Measurements from ENCODE around the gene CYP11A1. TPM values are rescaled to one million over a fixed set of nuclear protein-coding genes. Genes with fewer than 3 reads are reported as not detected.
A peak's percentile ranks its signal among the peaks of the same experiment; 100 is the strongest.
"Not testable (repeated sequence)": the region's sequence is repeated elsewhere in the genome, so short reads cannot be mapped to it uniquely, and the experiment has no call there.

Gene CYP11A1
- total RNA-seq, 2 experiments from 2014 or later = not detected

GRCh38 chr15:74390049-74390646 is 22.7 kb upstream of the CYP11A1 start:
- not testable (repeated sequence) for H3K27me3 Mint-ChIP-seq; H3K36me3 Mint-ChIP-seq; ATAC-seq (ENCODE audit: low read depth); H3K9me3 Mint-ChIP-seq; DNase-seq; H3K4me3 Mint-ChIP-seq
- Mint-ChIP-seq H3K4me1 (peaks cover 49% of the 10 kb centered on the region), H3K27ac (peak overlapping the region; percentile 75)
- POLR2A ChIA-PET = interaction anchor here (2.9 kb wide), 1 partner anchor 11 kb away, joined by 14 read pairs; no protein-coding TSS in a partner anchor

- H3K4me1 Mint-ChIP-seq = peaks cover 55% of the 10 kb centered on the region
- POLR2A ChIA-PET = interaction anchor here (1.1 to 2.9 kb wide), 4 partner anchors 11 to 45 kb away, joined by 3 to 14 read pairs (median 3); no protein-coding TSS in a partner anchor
Measured at GRCh38 chr15:74389241-74390048, 22.0 kb upstream of the CYP11A1 start.

DNA sequence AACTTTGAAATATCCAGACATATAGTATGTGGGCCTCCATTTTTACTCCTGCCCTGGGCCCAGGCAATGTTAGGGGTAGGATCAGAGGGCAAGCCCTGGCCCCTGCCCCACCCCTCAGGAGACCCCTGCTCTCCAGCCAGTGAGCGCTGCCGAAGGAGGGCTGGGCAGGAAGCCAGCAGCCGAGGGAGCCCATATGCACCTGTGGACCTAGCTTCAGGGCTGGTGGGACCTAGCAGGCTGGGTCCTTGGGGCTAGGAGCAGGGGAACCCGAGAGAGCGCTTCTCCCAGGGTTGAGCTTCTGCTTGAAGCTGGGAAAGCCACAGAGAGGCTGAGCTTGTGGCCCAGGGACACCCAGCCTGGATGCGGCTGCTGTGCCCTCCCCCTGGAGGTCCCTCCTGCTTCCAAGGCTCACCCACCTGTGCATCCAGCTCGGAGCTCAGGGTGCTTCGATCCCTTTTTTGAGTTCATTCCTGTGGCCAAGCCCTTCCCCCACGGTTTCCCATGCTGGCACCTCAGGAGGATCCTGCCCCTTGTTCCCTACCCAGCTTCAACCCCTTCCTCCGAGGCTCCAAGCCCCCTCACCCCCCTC is 21.0 kb upstream of the CYP11A1 start:
- Mint-ChIP-seq H3K27me3 (no peaks in the 10 kb centered on the region), H3K36me3 (no peaks in the 10 kb centered on the region), H3K4me1 (peaks cover 59% of the 10 kb centered on the region), H3K9me3 (no peaks in the 10 kb centered on the region), H3K27ac (peak overlapping the region; percentile 63), H3K4me3 (no peak overlapping the region)
- ATAC-seq (ENCODE audit: low read depth) (no peak), DNase-seq (no peak)
- POLR2A ChIA-PET = interaction anchor here (1.1 to 2.9 kb wide), 4 partner anchors 12 to 46 kb away, joined by 3 to 14 read pairs (median 3); no protein-coding TSS in a partner anchor

More at GRCh38 chr15:74389241-74390048, 22.0 kb upstream of the CYP11A1 start:
- no peaks in the 10 kb centered on the region for H3K27me3 Mint-ChIP-seq
- no peaks in the 10 kb centered on the region for H3K36me3 Mint-ChIP-seq
- no peak overlapping the region for H3K4me3 Mint-ChIP-seq
- ATAC-seq (ENCODE audit: low read depth) (no peak), DNase-seq (no peak)
- H3K9me3 Mint-ChIP-seq = no peaks in the 10 kb centered on the region
- peak overlapping the region; percentile 63 for H3K27ac Mint-ChIP-seq

DNA sequence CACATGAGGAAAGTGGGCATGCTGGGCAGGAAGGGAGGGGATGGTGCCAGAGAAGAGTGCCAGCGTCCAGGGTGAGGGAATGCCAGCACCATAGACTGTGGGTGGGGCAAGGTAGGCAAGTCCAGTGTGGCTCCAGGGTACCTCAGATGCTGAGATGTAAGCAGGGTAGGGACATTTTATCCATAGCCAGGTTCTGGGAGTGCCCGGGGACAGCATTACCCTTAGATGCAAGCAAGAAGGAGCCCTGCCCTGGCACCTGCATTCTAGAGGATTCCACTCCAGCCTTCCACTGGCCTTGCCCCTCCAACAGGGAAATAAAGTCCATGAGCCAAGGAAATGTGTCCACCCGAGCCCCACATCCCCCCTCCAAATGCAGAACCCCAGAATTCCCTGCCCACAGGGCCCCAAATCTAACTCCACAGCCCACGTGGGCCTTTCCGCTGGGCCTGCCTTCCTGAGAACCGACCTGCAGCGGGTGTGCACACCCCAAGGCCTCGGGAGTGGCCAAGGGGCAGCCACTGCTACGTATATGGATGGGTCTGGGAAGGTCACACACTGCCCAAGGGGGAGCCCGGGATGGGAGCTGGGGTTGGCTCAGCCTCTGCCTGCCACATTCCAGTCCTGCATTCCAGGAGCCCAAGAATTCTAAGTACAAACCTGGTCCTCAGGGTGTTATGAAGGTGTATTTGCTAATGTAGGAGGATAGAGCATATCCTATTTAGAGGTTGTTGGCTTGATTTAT is 20.3 kb upstream of the CYP11A1 start:
- POLR2A ChIA-PET = interaction anchor here (0.9 to 2.9 kb wide), 4 partner anchors 8 to 17 kb away, joined by 3 to 14 read pairs (median 3); no protein-coding TSS in a partner anchor
- H3K27ac Mint-ChIP-seq = no peak overlapping the region
- DNase-seq (no peak), ATAC-seq (ENCODE audit: low read depth) (no peak)
- peaks cover 60% of the 10 kb centered on the region for H3K4me1 Mint-ChIP-seq
- no peaks in the 10 kb centered on the region for H3K27me3 Mint-ChIP-seq
- no peaks in the 10 kb centered on the region for H3K9me3 Mint-ChIP-seq
- H3K4me3 Mint-ChIP-seq = no peak overlapping the region
- H3K36me3 Mint-ChIP-seq = no peaks in the 10 kb centered on the region

- Mint-ChIP-seq H3K4me1 (peaks cover 60% of the 10 kb centered on the region), H3K27ac (peak overlapping the region; percentile 51), H3K9me3 (no peaks in the 10 kb centered on the region), H3K4me3 (no peak overlapping the region), H3K36me3 (no peaks in the 10 kb centered on the region), H3K27me3 (no peaks in the 10 kb centered on the region)
- POLR2A ChIA-PET = interaction anchor here (0.6 to 5.3 kb wide), 3 partner anchors 9 to 153 kb away, joined by 3 to 27 read pairs (median 7); partner anchors contain the start of gene ARID3B
- DNase-seq (peak; percentile 32), ATAC-seq (ENCODE audit: low read depth) (no peak)
Measured at GRCh38 chr15:74387141-74387541, 19.7 kb upstream of the CYP11A1 start.

DNA sequence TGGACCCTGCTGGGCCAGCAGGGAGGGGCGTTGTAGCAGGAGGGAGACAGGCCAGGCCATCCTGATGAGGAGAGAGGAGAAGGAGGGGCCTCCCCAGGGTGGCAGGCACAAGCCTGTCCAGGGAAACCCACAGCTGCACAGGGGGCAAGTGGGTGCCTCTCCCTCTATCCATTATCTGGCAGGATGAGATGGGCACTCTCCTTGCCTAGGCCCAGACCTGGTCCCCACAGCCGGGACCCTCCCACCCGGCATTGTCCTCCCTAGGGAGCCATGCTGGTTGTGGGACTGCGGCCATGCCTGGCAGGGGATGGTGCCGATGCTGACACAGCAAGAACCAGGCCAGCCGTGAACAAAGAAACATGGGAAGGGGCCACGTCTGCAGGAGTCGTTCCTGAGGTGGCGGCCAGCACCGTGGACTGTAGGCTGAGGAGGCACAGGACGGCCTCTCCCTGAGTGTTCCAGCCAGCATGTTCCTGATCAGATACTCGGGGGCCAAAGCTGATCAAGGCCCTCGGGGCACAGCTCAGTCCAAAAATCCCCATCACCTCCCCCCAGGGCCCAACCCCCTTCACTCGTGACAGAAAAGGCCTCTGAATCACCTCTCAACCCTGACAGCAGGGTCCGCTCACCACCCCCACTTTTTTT is 19.2 kb upstream of the CYP11A1 start:
- H3K4me3 Mint-ChIP-seq = no peak overlapping the region
- H3K27ac Mint-ChIP-seq = peak overlapping the region; percentile 78
- DNase-seq (no peak), ATAC-seq (ENCODE audit: low read depth) (no peak)
- POLR2A ChIA-PET = interaction anchor here (0.6 to 5.3 kb wide), 5 partner anchors 9 to 154 kb away, joined by 3 to 109 read pairs (median 13); partner anchors contain the start of gene ARID3B
- H3K9me3 Mint-ChIP-seq = no peaks in the 10 kb centered on the region
- H3K4me1 Mint-ChIP-seq = peaks cover 55% of the 10 kb centered on the region
- H3K27me3 Mint-ChIP-seq = no peaks in the 10 kb centered on the region
- H3K36me3 Mint-ChIP-seq = no peaks in the 10 kb centered on the region

- H3K36me3 Mint-ChIP-seq = no peaks in the 10 kb centered on the region
- H3K4me3 Mint-ChIP-seq = no peak overlapping the region
- H3K27ac Mint-ChIP-seq = peak overlapping the region; percentile 91
- POLR2A ChIA-PET = interaction anchor here (0.9 to 5.3 kb wide), 16 partner anchors 8 to 155 kb away, joined by 3 to 109 read pairs (median 8); partner anchors contain the start of genes ARID3B, SEMA7A and UBL7
- H3K4me1 Mint-ChIP-seq = peaks cover 48% of the 10 kb centered on the region
- no peaks in the 10 kb centered on the region for H3K27me3 Mint-ChIP-seq
- ATAC-seq (ENCODE audit: low read depth) (no peak), DNase-seq (no peak)
- H3K9me3 Mint-ChIP-seq = no peaks in the 10 kb centered on the region
Measured at GRCh38 chr15:74385733-74386132, 18.3 kb upstream of the CYP11A1 start.

DNA sequence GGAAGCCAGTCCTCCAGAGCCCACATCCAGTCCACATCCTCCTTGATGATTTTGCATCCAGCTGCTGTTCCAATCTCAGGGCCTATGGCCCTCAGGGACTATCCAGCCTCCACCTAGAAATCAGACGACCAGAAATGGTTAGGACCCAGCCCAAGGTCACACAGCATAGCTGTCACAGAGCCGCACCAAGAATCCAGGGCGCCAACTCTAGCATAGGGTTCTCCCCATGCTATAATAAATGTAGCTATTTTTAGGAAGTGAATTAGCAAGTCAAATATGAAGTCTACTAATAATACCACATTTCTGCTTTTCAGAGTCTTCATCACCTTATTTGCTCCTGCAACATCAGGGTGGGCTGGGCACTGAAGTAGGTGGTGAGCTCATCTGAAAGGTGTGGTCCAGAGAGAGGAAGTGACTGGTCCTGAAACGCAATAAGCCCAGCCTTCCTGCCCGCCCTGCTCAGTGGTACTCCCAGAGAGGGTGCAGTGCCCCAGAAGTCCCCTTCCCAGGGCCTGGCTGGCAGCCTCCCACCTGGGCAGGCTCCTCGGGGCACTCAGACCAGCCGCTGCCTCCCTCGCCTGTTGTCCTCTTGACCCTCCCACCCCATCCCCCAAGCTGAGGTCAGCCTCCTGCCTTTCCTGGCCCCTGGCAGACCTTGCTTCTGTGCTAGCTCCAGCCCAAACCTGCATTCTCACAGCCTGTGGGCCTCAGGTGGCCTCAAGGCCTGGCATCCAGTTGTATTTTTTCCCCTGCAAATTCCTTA is 17.6 kb upstream of the CYP11A1 start:
- peak; percentile 84 for ATAC-seq (ENCODE audit: low read depth)
- H3K4me3 Mint-ChIP-seq = peak overlapping the region; percentile 69
- POLR2A ChIA-PET = interaction anchor here (0.5 to 5.3 kb wide), 21 partner anchors 9 to 687 kb away, joined by 3 to 109 read pairs (median 7); partner anchors contain the start of genes ARID3B, CLK3, SEMA7A and UBL7
- H3K27ac Mint-ChIP-seq = peak overlapping the region; percentile 91
- peak; percentile 62 for DNase-seq
- H3K4me1 Mint-ChIP-seq = peaks cover 45% of the 10 kb centered on the region
- H3K9me3 Mint-ChIP-seq = no peaks in the 10 kb centered on the region
- no peaks in the 10 kb centered on the region for H3K27me3 Mint-ChIP-seq
- H3K36me3 Mint-ChIP-seq = no peaks in the 10 kb centered on the region

DNA sequence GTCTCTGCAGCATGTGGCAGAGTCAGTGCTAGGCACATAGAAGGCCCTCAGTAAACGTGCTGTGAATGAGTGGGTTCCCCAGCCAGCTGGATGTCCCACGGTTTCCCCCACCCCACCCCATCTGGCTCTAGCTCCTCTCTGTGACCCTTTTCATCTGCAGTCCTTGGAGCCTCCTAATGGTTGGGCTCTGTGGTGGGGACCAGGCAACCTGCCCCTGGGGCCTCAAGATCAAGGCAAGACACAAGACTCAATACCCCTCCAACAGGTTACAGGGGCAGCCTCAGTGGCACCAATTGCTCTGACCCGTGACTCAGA is 17.1 kb upstream of the CYP11A1 start:
- no peaks in the 10 kb centered on the region for H3K36me3 Mint-ChIP-seq
- POLR2A ChIA-PET = interaction anchor here (0.5 to 5.3 kb wide), 22 partner anchors 9 to 687 kb away, joined by 3 to 109 read pairs (median 6); partner anchors contain the start of genes ARID3B, CLK3, SEMA7A and UBL7
- ATAC-seq (ENCODE audit: low read depth) (no peak), DNase-seq (peak; percentile 51)
- H3K4me3 Mint-ChIP-seq = peak overlapping the region; percentile 69
- peak overlapping the region; percentile 91 for H3K27ac Mint-ChIP-seq
- peaks cover 45% of the 10 kb centered on the region for H3K4me1 Mint-ChIP-seq
- H3K27me3 Mint-ChIP-seq = no peaks in the 10 kb centered on the region
- H3K9me3 Mint-ChIP-seq = no peaks in the 10 kb centered on the region

DNA sequence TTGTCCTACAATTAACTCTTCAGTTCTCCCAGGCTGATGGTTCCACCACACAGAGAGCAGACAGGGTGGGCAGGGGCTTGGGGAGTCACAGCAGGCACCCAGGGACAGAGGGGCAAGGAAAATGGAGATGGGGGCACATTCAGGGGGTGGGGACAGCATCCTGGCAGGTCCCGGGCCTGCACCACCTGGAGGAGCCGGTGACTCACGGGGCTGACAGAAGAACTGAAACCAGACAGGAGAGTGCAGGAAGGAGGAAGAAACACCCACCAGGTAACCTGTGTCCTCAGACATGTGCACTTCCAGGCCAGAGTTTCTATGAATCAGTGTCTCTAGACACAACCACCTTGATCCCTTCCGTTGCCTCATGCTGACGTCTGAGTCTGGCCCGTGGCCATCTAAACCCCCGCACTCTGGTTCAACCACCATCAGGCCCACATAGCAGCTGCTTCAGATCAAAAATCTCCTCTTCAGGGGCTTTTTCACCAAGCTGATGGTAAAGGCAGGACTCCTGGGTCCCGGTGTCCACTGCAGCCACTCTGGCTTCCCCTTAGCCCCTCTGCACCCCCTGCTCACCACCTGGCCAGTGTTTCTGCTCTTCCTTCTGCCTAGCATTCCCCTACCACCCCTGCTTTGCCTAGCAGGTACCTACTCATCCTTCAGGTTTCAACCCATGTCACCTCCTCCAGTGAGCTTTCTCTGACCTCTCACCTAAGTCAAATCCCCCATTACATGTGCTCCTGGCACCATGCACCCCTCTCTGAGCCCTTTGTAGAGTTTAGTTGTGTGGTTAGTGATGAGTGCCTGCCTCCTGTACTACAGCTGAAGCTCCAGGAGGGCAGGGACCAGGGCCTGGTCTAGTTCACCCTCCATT is 16.5 kb upstream of the CYP11A1 start:
- H3K36me3 Mint-ChIP-seq = no peaks in the 10 kb centered on the region
- peaks cover 46% of the 10 kb centered on the region for H3K4me1 Mint-ChIP-seq

DNA sequence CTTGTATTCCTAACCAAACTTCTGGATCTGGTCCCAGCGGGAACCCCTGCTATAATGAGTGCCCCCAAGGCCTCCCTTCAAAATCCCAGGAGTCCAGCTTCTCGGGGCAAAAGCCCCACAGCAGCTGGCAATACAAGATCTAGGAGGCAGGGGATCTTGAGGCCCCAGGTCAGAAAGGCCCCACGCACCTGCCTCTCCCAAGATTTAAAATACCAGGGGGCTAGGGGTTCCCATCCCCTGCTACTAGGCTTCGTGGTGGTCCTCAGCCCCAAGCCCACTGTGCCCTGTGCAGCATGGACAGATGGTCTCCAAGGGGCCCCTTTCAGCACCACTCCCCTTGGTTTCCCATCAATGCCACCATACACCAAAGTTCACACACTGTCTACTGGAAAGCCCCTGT is 15.8 kb upstream of the CYP11A1 start:
- POLR2A ChIA-PET = interaction anchor here (1.0 to 5.3 kb wide), 12 partner anchors 17 to 157 kb away, joined by 3 to 109 read pairs (median 10); partner anchors contain the start of genes ARID3B, SEMA7A and UBL7
- Mint-ChIP-seq H3K36me3 (no peaks in the 10 kb centered on the region), H3K9me3 (no peaks in the 10 kb centered on the region), H3K4me3 (peak overlapping the region; percentile 69), H3K27ac (peak overlapping the region; percentile 91), H3K4me1 (peaks cover 50% of the 10 kb centered on the region), H3K27me3 (no peaks in the 10 kb centered on the region)
- ATAC-seq (ENCODE audit: low read depth) (no peak), DNase-seq (no peak)

More for the DNA sequence above, 16.5 kb upstream of the CYP11A1 start:
- POLR2A ChIA-PET = interaction anchor here (0.8 to 5.3 kb wide), 16 partner anchors 10 to 231 kb away, joined by 3 to 109 read pairs (median 7); partner anchors contain the start of genes ARID3B, CLK3, SEMA7A and UBL7
- ATAC-seq (ENCODE audit: low read depth) (peak; percentile 49), DNase-seq (peak; percentile 61)
- peak overlapping the region; percentile 91 for H3K27ac Mint-ChIP-seq
- H3K27me3 Mint-ChIP-seq = no peaks in the 10 kb centered on the region
- H3K9me3 Mint-ChIP-seq = no peaks in the 10 kb centered on the region
- peak overlapping the region; percentile 69 for H3K4me3 Mint-ChIP-seq

Data from activated naive CD8-positive, alpha-beta T cell treated with anti-CD3 and anti-CD28 coated beads, Interleukin-2, amount 10 ng/mL, durations not matched to agents 7 days and 5 days (primary cell).